Spleen (tissue), 11 donors: ENCODE data around the gene GPRIN3. TPM values are rescaled to one million over a fixed set of nuclear protein-coding genes. Genes with fewer than 3 reads are reported as not detected.

Source experiments
- DNase-seq: peaks from one replicate; pipeline ENCODE4 v3.0.0-alpha.2; 2020
- H3K27ac ChIP-seq, 8 donors: fragments of 200-600 bp; sonication (generic) in 7 of 8; 1 replicate in 4 of 8; 2 replicates in 4 of 8; pipeline versions ENCODE4 v1.5.0 to v1.8.0; 2016 to 2021; ENCODE audit warnings: inconsistent platforms in 4 of 8, mild to moderate bottlenecking in 4 of 8, moderate library complexity in 1 of 8
- H3K27me3 ChIP-seq, 7 donors: fragments of 200-600 bp; sonication (generic) in 6 of 7; replicated peaks in 1 of 7; 1 replicate in 4 of 7; 2 replicates in 3 of 7; pipeline versions ENCODE4 v1.5.0 to v1.8.0; 2016 to 2021; ENCODE audit warnings: inconsistent platforms in 3 of 7, mild to moderate bottlenecking in 1 of 7
- H3K36me3 ChIP-seq, 6 donors: fragments of 200-600 bp; sonication (generic) in 5 of 6; 1 replicate in 4 of 6; 2 replicates in 2 of 6; pipeline versions ENCODE4 v1.5.0 to v1.8.0; 2016 to 2021; ENCODE audit warnings: inconsistent platforms in 2 of 6
- H3K4me1 ChIP-seq, 6 donors: fragments of 200-600 bp; sonication (generic) in 5 of 6; 1 replicate in 3 of 6; 2 replicates in 3 of 6; pipeline versions ENCODE4 v1.5.0 to v1.8.0; 2016 to 2021; ENCODE audit warnings: inconsistent platforms in 3 of 6
- H3K4me3 ChIP-seq, 8 donors: fragments of 200-600 bp; sonication (generic) in 7 of 8; 1 replicate in 4 of 8; 2 replicates in 4 of 8; pipeline versions ENCODE4 v1.5.0 to v1.8.0; 2016 to 2021; ENCODE audit warnings: inconsistent platforms in 4 of 8, mild to moderate bottlenecking in 4 of 8, moderate library complexity in 2 of 8
- H3K9me3 ChIP-seq, 8 donors: fragments of 200-600 bp; sonication (generic) in 7 of 8; 1 replicate in 4 of 8; 2 replicates in 4 of 8; pipeline versions ENCODE4 v1.5.0 to v1.8.0; 2016 to 2021; ENCODE audit warnings: inconsistent platforms in 4 of 8
- CTCF ChIP-seq, 11 experiments: fragments of 200-600 bp in 7 of 11; fragments of 450-650 bp in 4 of 11; sonication (generic) in 4 of 11; IDR thresholded peaks in 8 of 11; conservative IDR thresholded peaks in 3 of 11; 1 replicate in 7 of 11; 2 replicates in 4 of 11; pipeline versions ENCODE4 v1.4.0 to v1.8.0; 2016 to 2021; ENCODE audit warnings: antibody characterized with exemption in 11 of 11, inconsistent platforms in 4 of 11, mild to moderate bottlenecking in 1 of 11
- POLR2A ChIP-seq, 3 donors: fragments of 450-650 bp; IDR thresholded peaks; one replicate each; pipeline ENCODE4 v1.5.1; 2017; ENCODE audit warnings: antibody characterized with exemption in 3 of 3, mild to moderate bottlenecking in 1 of 3
- POLR2AphosphoS5 ChIP-seq, 3 donors: sonication (generic); formaldehyde crosslinking; IDR thresholded peaks; one replicate each; pipeline ENCODE4 v1.5.1; 2017; ENCODE audit warnings: antibody characterized with exemption in 3 of 3
- WGBS, 5 donors: extraction: QIAGEN DNeasy Blood & Tissue Kit in 3 of 5; methylation state at CpG; one replicate each; pipeline versions ENCODE4 v1.1.5 to v1.1.7; 2013 to 2018; 5-methylcytosine and 5-hydroxymethylcytosine counted together
- intact Hi-C: fragments of 100-400 bp; cut with DNase I; formaldehyde crosslinking; loops from one replicate; pipeline ENCODE4 v1.15.0; 2023; ENCODE audit warnings: low total_unique reads
- polyA plus RNA-seq, 3 donors: library from polyadenylated mRNA; stranded (reverse); fragments of 200-250 nt; gene quantifications; one replicate each; pipeline ENCODE4 v1.2.1, GENCODE V29; 2013
- total RNA-seq, 7 donors: library from RNA; depleted of rRNA in 3 of 7; stranded (reverse); fragments of >200 nt in 3 of 7; fragmentation: NEBNext Ultra II Directional in 4 of 7; extraction: Animal tissue kit (Norgen Biotek cat#: 25700) in 4 of 7; gene quantifications; one replicate each; pipeline versions ENCODE4 v1.1.0 to v1.2.1, GENCODE V29; 2016 to 2021
- donor health status: healthy with polysubstance abuse.
- donor health status: DM: no; HTN: no; CAD: no; lungs with moderate emphysema.
- donor health status: DM: no; HTN: no; CAD: no.
- donor health status: Bipolar disorder and iron deficiency.
- donor health status: healthy.
- donor health status: DM: no; HTN: no; CAD: no.
- donor health status: DM: yes; HTN: yes; CAD: no.

GPRIN3 gene
- total and polyA plus RNA-seq, 10 donors: 1.6 to 40.2 (median 24.8) TPM

GRCh38 chr4:89245459-89245858 lies 62.1 kb downstream of the GPRIN3 start:
- no peak overlapping the region for H3K27ac ChIP-seq
- intact Hi-C loops: no loop called here

GRCh38 chr4:89243733-89244252 lies 63.8 kb downstream of the GPRIN3 start:
- TF ChIP-seq POLR2A (IDR thresholded peaks at IDR 0.05) (no peak), POLR2AphosphoS5 (IDR thresholded peaks at IDR 0.05) (no peak)
- no peaks in the 10 kb centered on the region for H3K27me3 ChIP-seq
- peaks cover 0 to 16% (median 3%) of the 10 kb centered on the region in 6 donors for H3K36me3 ChIP-seq
- H3K4me1 ChIP-seq: peaks cover 5 to 21% (median 15%) of the 10 kb centered on the region in 6 donors
- intact Hi-C loops: no loop called here
- no peak for DNase-seq
- H3K9me3 ChIP-seq: no peaks in the 10 kb centered on the region
- H3K4me3 ChIP-seq: no peak overlapping the region
- peak overlapping the region in 6 of 8 donors; percentile 11 to 64 (median 42) for H3K27ac ChIP-seq

More at GRCh38 chr4:89245459-89245858, 62.1 kb downstream of the GPRIN3 start:
- Histone ChIP-seq H3K9me3 (no peaks in the 10 kb centered on the region), H3K4me3 (no peak overlapping the region), H3K27me3 (no peaks in the 10 kb centered on the region), H3K4me1 (peaks cover 5 to 21% (median 15%) of the 10 kb centered on the region in 6 donors), H3K36me3 (peaks cover 0 to 27% (median 11%) of the 10 kb centered on the region in 6 donors)
- no peak for DNase-seq
- WGBS, 5 donors: 89 to 95% (median 91%) methylated on average over 2 of the region's 2 CpGs
- no peak for TF ChIP-seq CTCF (IDR thresholded peaks at IDR 0.05 in 8 of 11, conservative IDR thresholded peaks at IDR 0.05 in 3 of 11)
- TF ChIP-seq POLR2A (IDR thresholded peaks at IDR 0.05): no peak

- 50 to 59% (median 51%) methylated on average over 5 of the region's 5 CpGs for WGBS, 5 donors
- Histone ChIP-seq H3K4me3 (no peak overlapping the region), H3K36me3 (peaks cover 0 to 9% (median 0%) of the 10 kb centered on the region in 6 donors), H3K4me1 (peaks cover 5 to 21% (median 15%) of the 10 kb centered on the region in 6 donors), H3K27ac (peak overlapping the region; percentile 11 to 64 (median 35)), H3K9me3 (no peaks in the 10 kb centered on the region), H3K27me3 (no peaks in the 10 kb centered on the region)
- intact Hi-C loops: no loop called here
- DNase-seq: no peak
- TF ChIP-seq POLR2A (IDR thresholded peaks at IDR 0.05) (no peak), CTCF (IDR thresholded peaks at IDR 0.05 in 8 of 11, conservative IDR thresholded peaks at IDR 0.05 in 3 of 11) (no peak), POLR2AphosphoS5 (IDR thresholded peaks at IDR 0.05) (no peak)
Observed at GRCh38 chr4:89242864-89243732, 64.5 kb downstream of the GPRIN3 start.

- Histone ChIP-seq H3K4me3 (no peak overlapping the region), H3K4me1 (peaks cover 5 to 21% (median 15%) of the 10 kb centered on the region in 6 donors), H3K9me3 (no peaks in the 10 kb centered on the region), H3K27ac (peak overlapping the region in 2 of 8 donors; percentile 6 to 9), H3K27me3 (no peaks in the 10 kb centered on the region), H3K36me3 (no peaks in the 10 kb centered on the region)
- 82 to 95% (median 91%) methylated on average over 2 of the region's 2 CpGs for WGBS, 5 donors
- intact Hi-C loops: no loop called here
- DNase-seq: no peak
- TF ChIP-seq POLR2A (IDR thresholded peaks at IDR 0.05) (no peak), POLR2AphosphoS5 (IDR thresholded peaks at IDR 0.05) (no peak), CTCF (IDR thresholded peaks at IDR 0.05 in 8 of 11, conservative IDR thresholded peaks at IDR 0.05 in 3 of 11) (no peak)
Observed at GRCh38 chr4:89242216-89242615, 65.4 kb downstream of the GPRIN3 start.
